ENCODE results near the gene SPATA9. TPM values are rescaled to one million over a fixed set of nuclear protein-coding genes. Genes with fewer than 3 reads are reported as not detected.
A peak's percentile ranks its signal among the peaks of the same experiment; 100 is the strongest.

The SPATA9 gene
- total and polyA plus RNA-seq, 2 of the 13 experiments (the other 11 are each of a cell fraction or from before 2014, with no cell fraction given), result not detected

DNA sequence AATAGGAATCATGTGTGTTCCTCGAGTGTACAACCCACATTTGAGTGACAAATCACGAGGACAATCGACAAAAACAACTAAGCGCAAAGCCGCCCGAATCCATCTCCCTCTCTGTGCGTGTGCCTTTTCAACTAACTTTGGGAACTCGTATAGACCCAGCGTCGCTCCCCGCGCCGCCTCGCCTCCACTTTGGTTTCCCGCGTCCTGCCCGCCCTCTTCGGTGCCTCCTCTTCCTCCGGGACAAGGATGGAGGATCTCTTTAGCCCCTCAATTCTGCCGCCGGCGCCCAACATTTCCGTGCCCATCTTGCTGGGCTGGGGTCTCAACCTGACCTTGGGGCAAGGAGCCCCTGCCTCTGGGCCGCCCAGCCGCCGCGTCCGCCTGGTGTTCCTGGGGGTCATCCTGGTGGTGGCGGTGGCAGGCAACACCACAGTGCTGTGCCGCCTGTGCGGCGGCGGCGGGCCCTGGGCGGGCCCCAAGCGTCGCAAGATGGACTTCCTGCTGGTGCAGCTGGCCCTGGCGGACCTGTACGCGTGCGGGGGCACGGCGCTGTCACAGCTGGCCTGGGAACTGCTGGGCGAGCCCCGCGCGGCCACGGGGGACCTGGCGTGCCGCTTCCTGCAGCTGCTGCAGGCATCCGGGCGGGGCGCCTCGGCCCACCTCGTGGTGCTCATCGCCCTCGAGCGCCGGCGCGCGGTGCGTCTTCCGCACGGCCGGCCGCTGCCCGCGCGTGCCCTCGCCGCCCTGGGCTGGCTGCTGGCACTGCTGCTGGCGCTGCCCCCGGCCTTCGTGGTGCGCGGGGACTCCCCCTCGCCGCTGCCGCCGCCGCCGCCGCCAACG is 62.5 kb downstream of the SPATA9 start, which contains the start of gene GPR150 (continued):
- TF ChIP-seq ZBTB3 (CRISPR knock-in tag; IDR thresholded peaks at IDR 0.05; ENCODE audit: borderline replicate concordance, low read depth), result no peak
- no peak for TF ChIP-seq YY1 (IDR thresholded peaks at IDR 0.05; ENCODE audit: insufficient read depth, insufficient replicate concordance, low read depth, low read length)
- TF ChIP-seq ZSCAN9 (CRISPR knock-in tag; IDR thresholded peaks at IDR 0.05; ENCODE audit: borderline replicate concordance), result no peak
- no peak for TF ChIP-seq ZFP36L1 (CRISPR knock-in tag; IDR thresholded peaks at IDR 0.05)
- TF ChIP-seq, protein P1, sequence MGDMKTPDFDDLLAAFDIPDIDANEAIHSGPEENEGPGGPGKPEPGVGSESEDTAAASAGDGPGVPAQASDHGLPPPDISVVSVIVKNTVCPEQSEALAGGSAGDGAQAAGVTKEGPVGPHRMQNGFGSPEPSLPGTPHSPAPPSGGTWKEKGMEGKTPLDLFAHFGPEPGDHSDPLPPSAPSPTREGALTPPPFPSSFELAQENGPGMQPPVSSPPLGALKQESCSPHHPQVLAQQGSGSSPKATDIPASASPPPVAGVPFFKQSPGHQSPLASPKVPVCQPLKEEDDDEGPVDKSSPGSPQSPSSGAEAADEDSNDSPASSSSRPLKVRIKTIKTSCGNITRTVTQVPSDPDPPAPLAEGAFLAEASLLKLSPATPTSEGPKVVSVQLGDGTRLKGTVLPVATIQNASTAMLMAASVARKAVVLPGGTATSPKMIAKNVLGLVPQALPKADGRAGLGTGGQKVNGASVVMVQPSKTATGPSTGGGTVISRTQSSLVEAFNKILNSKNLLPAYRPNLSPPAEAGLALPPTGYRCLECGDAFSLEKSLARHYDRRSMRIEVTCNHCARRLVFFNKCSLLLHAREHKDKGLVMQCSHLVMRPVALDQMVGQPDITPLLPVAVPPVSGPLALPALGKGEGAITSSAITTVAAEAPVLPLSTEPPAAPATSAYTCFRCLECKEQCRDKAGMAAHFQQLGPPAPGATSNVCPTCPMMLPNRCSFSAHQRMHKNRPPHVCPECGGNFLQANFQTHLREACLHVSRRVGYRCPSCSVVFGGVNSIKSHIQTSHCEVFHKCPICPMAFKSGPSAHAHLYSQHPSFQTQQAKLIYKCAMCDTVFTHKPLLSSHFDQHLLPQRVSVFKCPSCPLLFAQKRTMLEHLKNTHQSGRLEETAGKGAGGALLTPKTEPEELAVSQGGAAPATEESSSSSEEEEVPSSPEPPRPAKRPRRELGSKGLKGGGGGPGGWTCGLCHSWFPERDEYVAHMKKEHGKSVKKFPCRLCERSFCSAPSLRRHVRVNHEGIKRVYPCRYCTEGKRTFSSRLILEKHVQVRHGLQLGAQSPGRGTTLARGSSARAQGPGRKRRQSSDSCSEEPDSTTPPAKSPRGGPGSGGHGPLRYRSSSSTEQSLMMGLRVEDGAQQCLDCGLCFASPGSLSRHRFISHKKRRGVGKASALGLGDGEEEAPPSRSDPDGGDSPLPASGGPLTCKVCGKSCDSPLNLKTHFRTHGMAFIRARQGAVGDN (CRISPR knock-in tag; IDR thresholded peaks at IDR 0.05), result peak; percentile 73
- no peak for TF ChIP-seq ZSCAN25 (CRISPR knock-in tag; IDR thresholded peaks at IDR 0.05)
- peak; percentile 11; the same call in 1 of the 2 replicates for TF ChIP-seq ZNF678 (CRISPR knock-in tag; IDR thresholded peaks at IDR 0.05)
- 0 out of 2 replicates have a peak, but pooled peaks have one; percentile 16 for TF ChIP-seq HNRNPL (IDR thresholded peaks at IDR 0.05; ENCODE audit: low read depth, low read length)
- no peak for TF ChIP-seq ZNF510 (CRISPR knock-in tag; IDR thresholded peaks at IDR 0.05; ENCODE audit: low read depth)
- TF ChIP-seq, protein P2, sequence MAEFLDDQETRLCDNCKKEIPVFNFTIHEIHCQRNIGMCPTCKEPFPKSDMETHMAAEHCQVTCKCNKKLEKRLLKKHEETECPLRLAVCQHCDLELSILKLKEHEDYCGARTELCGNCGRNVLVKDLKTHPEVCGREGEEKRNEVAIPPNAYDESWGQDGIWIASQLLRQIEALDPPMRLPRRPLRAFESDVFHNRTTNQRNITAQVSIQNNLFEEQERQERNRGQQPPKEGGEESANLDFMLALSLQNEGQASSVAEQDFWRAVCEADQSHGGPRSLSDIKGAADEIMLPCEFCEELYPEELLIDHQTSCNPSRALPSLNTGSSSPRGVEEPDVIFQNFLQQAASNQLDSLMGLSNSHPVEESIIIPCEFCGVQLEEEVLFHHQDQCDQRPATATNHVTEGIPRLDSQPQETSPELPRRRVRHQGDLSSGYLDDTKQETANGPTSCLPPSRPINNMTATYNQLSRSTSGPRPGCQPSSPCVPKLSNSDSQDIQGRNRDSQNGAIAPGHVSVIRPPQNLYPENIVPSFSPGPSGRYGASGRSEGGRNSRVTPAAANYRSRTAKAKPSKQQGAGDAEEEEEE (CRISPR knock-in tag; IDR thresholded peaks at IDR 0.05; ENCODE audit: borderline replicate concordance), result no peak
- no peak for TF ChIP-seq CC2D1A (CRISPR knock-in tag; IDR thresholded peaks at IDR 0.05)
- TF ChIP-seq RXRA (CRISPR knock-in tag; IDR thresholded peaks at IDR 0.05), result no peak
- no peak for TF ChIP-seq NPAS2 (CRISPR knock-in tag; IDR thresholded peaks at IDR 0.05; ENCODE audit: borderline replicate concordance)
- TF ChIP-seq TEAD3 (CRISPR knock-in tag; optimal IDR thresholded peaks at IDR 0.05; ENCODE audit: borderline replicate concordance), result no peak
- 0 out of 2 replicates have a peak, but pooled peaks have one; percentile 11 for TF ChIP-seq FOXK1 (CRISPR knock-in tag; IDR thresholded peaks at IDR 0.05; ENCODE audit: borderline replicate concordance, low read depth)
- TF ChIP-seq, protein P3, sequence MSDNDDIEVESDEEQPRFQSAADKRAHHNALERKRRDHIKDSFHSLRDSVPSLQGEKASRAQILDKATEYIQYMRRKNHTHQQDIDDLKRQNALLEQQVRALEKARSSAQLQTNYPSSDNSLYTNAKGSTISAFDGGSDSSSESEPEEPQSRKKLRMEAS (IDR thresholded peaks at IDR 0.05), result peak; percentile 89
- no peak for TF ChIP-seq ZNF878 (CRISPR knock-in tag; IDR thresholded peaks at IDR 0.05)
- no peak for TF ChIP-seq ZNF274 (CRISPR knock-in tag; IDR thresholded peaks at IDR 0.05)
- peak; percentile 40; the same call in 1 of the 2 replicates for TF ChIP-seq ZNF607 (CRISPR knock-in tag; IDR thresholded peaks at IDR 0.05; ENCODE audit: borderline replicate concordance)
